ENCODE results near the gene SPIB.

DNA sequence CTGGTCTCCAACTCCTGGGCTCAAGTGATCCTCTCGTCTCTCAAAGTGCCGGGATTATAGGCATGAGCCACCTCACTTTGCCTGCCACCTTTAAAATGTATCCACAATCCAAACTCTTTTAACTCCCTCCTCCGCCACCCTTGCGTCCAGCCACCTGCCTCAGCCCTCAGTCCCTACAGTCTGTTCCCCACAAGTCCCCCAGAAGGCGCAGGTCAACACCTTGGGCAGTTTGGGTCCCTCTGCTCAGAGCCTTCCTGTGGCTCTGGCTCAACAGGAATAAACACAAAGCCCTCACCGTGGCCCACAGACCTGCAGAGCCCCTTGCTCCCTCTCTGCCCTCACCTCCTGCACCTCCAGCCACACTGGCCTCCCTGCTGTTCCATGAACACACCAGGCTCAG lies 50.1 kb downstream of the SPIB start:
- TF ChIP-seq, protein P1, sequence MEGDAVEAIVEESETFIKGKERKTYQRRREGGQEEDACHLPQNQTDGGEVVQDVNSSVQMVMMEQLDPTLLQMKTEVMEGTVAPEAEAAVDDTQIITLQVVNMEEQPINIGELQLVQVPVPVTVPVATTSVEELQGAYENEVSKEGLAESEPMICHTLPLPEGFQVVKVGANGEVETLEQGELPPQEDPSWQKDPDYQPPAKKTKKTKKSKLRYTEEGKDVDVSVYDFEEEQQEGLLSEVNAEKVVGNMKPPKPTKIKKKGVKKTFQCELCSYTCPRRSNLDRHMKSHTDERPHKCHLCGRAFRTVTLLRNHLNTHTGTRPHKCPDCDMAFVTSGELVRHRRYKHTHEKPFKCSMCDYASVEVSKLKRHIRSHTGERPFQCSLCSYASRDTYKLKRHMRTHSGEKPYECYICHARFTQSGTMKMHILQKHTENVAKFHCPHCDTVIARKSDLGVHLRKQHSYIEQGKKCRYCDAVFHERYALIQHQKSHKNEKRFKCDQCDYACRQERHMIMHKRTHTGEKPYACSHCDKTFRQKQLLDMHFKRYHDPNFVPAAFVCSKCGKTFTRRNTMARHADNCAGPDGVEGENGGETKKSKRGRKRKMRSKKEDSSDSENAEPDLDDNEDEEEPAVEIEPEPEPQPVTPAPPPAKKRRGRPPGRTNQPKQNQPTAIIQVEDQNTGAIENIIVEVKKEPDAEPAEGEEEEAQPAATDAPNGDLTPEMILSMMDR (optimal IDR thresholded peaks at IDR 0.05 in 1 of 3, IDR thresholded peaks at IDR 0.05 in 1 of 3, conservative IDR thresholded peaks at IDR 0.05 in 1 of 3; ENCODE audit: extremely low read depth in 1 of 3, insufficient read depth in 2 of 3, low read length in 3 of 3): no peak
- no peak for TF ChIP-seq EZH2 (IDR thresholded peaks at IDR 0.05; ENCODE audit: low read length)
